Suprapubic skin (tissue), 4 donors: ENCODE data around the gene ATXN10. TPM values are rescaled to one million over a fixed set of nuclear protein-coding genes. Genes with fewer than 3 reads are reported as not detected.

Source experiments
- DNase-seq, 2 donors: peaks; one replicate each; pipeline ENCODE4 v3.0.0-alpha.2; 2019; ENCODE audit warnings: low spot score in 2 of 2
- H3K27ac ChIP-seq: fragments of 200-600 bp; sonication (generic); one replicate; pipeline ENCODE4 v1.5.1; 2019
- H3K27me3 ChIP-seq: fragments of 200-600 bp; sonication (generic); one replicate; pipeline ENCODE4 v1.5.1; 2019
- H3K36me3 ChIP-seq: fragments of 200-600 bp; sonication (generic); one replicate; pipeline ENCODE4 v1.5.1; 2019
- H3K4me1 ChIP-seq: fragments of 200-600 bp; sonication (generic); one replicate; pipeline ENCODE4 v1.5.1; 2019
- H3K4me3 ChIP-seq: fragments of 200-600 bp; sonication (generic); one replicate; pipeline ENCODE4 v1.5.1; 2019; ENCODE audit warnings: mild to moderate bottlenecking
- H3K9me3 ChIP-seq: fragments of 200-600 bp; sonication (generic); one replicate; pipeline ENCODE4 v1.5.1; 2019
- CTCF ChIP-seq, 2 donors: fragments of 200-600 bp in 1 of 2; fragments of 450-650 bp in 1 of 2; sonication (generic) in 1 of 2; IDR thresholded peaks; one replicate each; pipeline ENCODE4 v1.5.1; 2016 to 2019; ENCODE audit warnings: antibody characterized with exemption in 2 of 2, mild to moderate bottlenecking in 1 of 2, moderate library complexity in 1 of 2
- EP300 ChIP-seq: sonication (generic); formaldehyde crosslinking; IDR thresholded peaks from one replicate; pipeline ENCODE4 v1.6.1; 2017; ENCODE audit warnings: antibody characterized with exemption
- POLR2A ChIP-seq, 2 donors: fragments of 450-650 bp; IDR thresholded peaks; one replicate each; pipeline ENCODE4 v1.6.1; 2017; ENCODE audit warnings: antibody characterized with exemption in 2 of 2, mild to moderate bottlenecking in 2 of 2, moderate library complexity in 2 of 2
- POLR2AphosphoS5 ChIP-seq, 3 donors: sonication (generic); formaldehyde crosslinking; IDR thresholded peaks; one replicate each; pipeline ENCODE4 v1.6.1; 2017; ENCODE audit warnings: antibody characterized with exemption in 3 of 3
- WGBS: methylation state at CpG from one replicate; pipeline ENCODE4 v1.1.5; 2018; 5-methylcytosine and 5-hydroxymethylcytosine counted together
- total RNA-seq, 4 donors: library from RNA; depleted of rRNA; stranded (reverse); fragments of >200 nt; gene quantifications; one replicate each; pipeline ENCODE4 v1.1.0, GENCODE V29; 2016

ATXN10 gene
- total RNA-seq, 4 donors from 2014 or later: 63.2 to 79.0 (median 68.8) TPM

DNA sequence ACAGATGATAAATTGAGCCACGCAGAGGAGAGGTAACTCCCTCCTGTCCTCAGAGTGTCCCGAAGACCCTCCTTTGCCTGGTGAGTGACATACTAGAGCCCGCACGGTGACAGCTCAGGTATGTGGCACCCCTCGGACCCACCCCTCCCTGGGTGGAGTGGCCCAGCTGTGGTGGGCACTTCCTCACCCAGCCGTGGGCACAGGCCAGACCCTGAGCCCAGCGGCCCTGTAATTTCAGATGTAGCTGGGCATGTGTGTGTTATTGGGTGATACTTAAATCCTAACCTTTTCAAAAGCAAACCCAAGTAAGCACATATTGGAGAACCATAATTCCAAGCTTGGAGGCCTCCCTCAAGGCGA lies 212.2 kb downstream of the ATXN10 start:
- Histone ChIP-seq H3K4me3 (no peak overlapping the region), H3K4me1 (peaks cover 32% of the 10 kb centered on the region), H3K27ac (no peak overlapping the region), H3K27me3 (peaks cover 71% of the 10 kb centered on the region), H3K9me3 (no peaks in the 10 kb centered on the region), H3K36me3 (no peaks in the 10 kb centered on the region)
- TF ChIP-seq POLR2A (IDR thresholded peaks at IDR 0.05): no peak
- TF ChIP-seq CTCF (IDR thresholded peaks at IDR 0.05): no peak
- no peak for TF ChIP-seq POLR2AphosphoS5 (IDR thresholded peaks at IDR 0.05)
- TF ChIP-seq EP300: no peak
- DNase-seq: peak in 1 of 2 donors; percentile 44
- 72% methylated on average over 2 of the region's 8 CpGs for WGBS

DNA sequence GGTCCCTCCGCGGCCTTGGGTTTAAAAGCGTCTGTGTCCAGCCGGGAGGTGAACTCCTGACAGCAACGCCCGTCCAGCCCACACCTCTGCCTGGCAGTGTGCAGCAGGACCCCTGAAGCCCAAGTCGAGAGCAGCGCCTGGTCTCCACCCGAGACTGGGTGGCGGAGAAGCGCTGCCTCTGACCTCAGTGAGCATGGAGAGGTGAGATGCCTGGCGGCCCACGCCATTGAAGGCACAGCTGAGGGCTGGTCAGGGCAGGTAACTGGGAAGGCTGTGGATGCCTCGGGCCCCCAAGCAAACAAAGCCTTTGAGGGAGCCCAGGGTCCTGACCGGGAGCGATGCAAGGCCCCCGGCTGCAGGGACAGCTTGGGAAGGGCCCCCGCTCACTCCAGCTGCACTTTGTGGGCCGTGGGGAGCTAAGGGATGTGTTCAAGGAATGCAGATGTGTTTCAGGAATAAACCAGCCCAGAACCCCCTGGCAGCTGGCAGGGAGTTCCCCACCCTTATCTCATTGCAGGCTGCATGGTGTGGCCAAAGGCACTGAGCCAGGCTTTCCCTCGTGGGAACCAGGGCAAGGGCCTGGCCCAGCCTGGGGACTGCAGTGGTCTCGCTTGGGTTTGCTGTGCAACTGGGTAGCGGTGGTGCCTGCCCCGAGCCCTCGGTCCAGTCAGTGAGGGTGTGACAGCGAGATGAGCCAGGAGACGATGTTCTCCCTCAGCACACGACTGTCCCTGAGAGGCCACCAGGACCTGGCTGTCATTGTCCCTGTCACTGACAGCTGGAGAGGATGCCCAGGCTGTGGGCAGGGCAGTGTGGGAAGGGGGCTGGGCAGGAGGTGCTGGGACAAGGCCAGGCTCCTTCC lies 212.8 kb downstream of the ATXN10 start:
- Histone ChIP-seq H3K9me3 (no peaks in the 10 kb centered on the region), H3K4me1 (peaks cover 32% of the 10 kb centered on the region), H3K27me3 (peaks cover 71% of the 10 kb centered on the region), H3K36me3 (no peaks in the 10 kb centered on the region), H3K27ac (no peak overlapping the region), H3K4me3 (no peak overlapping the region)
- peak; percentile 54 to 76 for DNase-seq
- WGBS: 70% methylated on average over 12 of the region's 27 CpGs
- TF ChIP-seq POLR2A (IDR thresholded peaks at IDR 0.05) (no peak), EP300 (no peak), POLR2AphosphoS5 (IDR thresholded peaks at IDR 0.05) (no peak), CTCF (IDR thresholded peaks at IDR 0.05) (no peak)

DNA sequence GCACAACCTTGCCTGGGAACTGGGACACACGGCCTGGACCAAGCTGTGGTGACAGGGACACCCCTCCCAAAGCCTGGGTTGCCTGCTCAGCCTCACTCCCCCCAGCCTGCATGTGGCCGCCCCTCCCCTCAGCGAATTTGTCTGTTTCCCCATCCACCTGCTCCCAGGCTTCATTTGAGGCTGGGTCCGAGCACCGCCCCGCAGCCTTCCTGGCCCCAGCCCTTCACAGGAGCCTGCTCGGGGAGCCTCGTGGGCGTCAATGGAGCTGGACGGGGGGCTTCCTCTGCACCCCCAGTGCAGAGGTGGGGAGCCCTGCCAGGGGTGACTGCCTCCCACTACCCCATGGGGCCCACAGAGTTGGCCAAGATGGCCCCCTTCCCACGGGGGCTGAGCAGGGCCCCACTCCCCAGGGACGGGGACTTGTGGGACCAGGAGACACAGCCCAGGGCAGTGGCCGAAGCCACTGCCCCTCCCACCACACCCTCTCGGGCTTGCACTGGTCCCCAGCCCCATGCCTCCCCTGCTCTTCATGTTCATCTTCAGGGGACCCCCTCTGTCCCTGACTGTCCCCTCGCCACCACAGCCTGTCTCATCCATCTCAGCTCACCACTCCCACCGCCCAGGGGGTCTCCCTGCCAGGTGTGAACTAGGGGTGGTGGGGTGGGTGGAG lies 213.7 kb downstream of the ATXN10 start:
- WGBS: 81% methylated on average over 11 of the region's 16 CpGs
- peak; percentile 51 to 63 for DNase-seq
- Histone ChIP-seq H3K27ac (no peak overlapping the region), H3K4me1 (peaks cover 30% of the 10 kb centered on the region), H3K9me3 (no peaks in the 10 kb centered on the region), H3K4me3 (no peak overlapping the region), H3K27me3 (peaks cover 73% of the 10 kb centered on the region), H3K36me3 (no peaks in the 10 kb centered on the region)
- no peak for TF ChIP-seq CTCF (IDR thresholded peaks at IDR 0.05)
- no peak for TF ChIP-seq EP300
- TF ChIP-seq POLR2AphosphoS5 (IDR thresholded peaks at IDR 0.05): no peak
- no peak for TF ChIP-seq POLR2A (IDR thresholded peaks at IDR 0.05)

DNA sequence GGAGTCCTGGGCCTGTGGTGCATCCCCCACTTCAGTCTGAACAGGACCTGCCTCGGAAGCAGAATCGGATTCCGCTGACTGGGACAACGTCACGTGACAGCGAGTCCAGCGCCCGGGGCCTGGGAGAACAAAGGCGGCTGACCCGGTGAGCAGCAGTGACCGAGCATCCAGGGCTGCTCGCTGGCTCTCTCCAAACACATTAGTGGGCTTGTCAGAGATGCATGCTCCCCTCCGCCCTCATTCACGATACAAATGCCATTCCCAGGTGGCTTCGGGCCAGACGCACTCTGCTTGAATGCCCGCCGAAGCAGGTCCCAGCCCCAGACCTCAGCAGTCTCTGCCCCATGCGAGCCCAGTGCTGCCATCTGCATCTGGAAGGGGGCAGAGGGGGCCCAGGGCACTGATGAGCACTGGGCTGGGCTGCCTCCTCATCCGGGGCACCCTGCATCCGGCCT lies 214.3 kb downstream of the ATXN10 start:
- TF ChIP-seq POLR2AphosphoS5 (IDR thresholded peaks at IDR 0.05) (no peak), EP300 (no peak), CTCF (IDR thresholded peaks at IDR 0.05) (no peak), POLR2A (IDR thresholded peaks at IDR 0.05) (no peak)
- WGBS: 93% methylated on average over 3 of the region's 21 CpGs
- Histone ChIP-seq H3K36me3 (no peaks in the 10 kb centered on the region), H3K27me3 (peaks cover 68% of the 10 kb centered on the region), H3K4me3 (no peak overlapping the region), H3K9me3 (no peaks in the 10 kb centered on the region), H3K27ac (no peak overlapping the region), H3K4me1 (peaks cover 24% of the 10 kb centered on the region)
- peak; percentile 54 to 78 for DNase-seq

GRCh38 chr22:45886540-45886939 lies 214.9 kb downstream of the ATXN10 start:
- peaks cover 68% of the 10 kb centered on the region for H3K27me3 ChIP-seq
- no peak overlapping the region for H3K4me3 ChIP-seq
- DNase-seq: peak in 1 of 2 donors; percentile 27
- H3K36me3 ChIP-seq: no peaks in the 10 kb centered on the region
- H3K27ac ChIP-seq: no peak overlapping the region
- H3K9me3 ChIP-seq: no peaks in the 10 kb centered on the region
- WGBS: 93% methylated on average over 7 of the region's 7 CpGs
- peaks cover 21% of the 10 kb centered on the region for H3K4me1 ChIP-seq
- no peak for TF ChIP-seq POLR2A (IDR thresholded peaks at IDR 0.05)
- no peak for TF ChIP-seq EP300
- no peak for TF ChIP-seq CTCF (IDR thresholded peaks at IDR 0.05)
- no peak for TF ChIP-seq POLR2AphosphoS5 (IDR thresholded peaks at IDR 0.05)
